Nephron (organoid): ENCODE measurements around the gene SLC40A1.

Experiments used
- H3K27ac Mint-ChIP-seq, 3 experiments: 2 replicates each; pipeline ENCODE4 v1.8.0; 2020; ENCODE audit warnings: mixed read lengths in 3 of 3, mild to moderate bottlenecking in 2 of 3, moderate library complexity in 1 of 3
- H3K27me3 Mint-ChIP-seq: 2 replicates; pipeline ENCODE4 v1.8.0; 2021; ENCODE audit warnings: low read depth, mild to moderate bottlenecking, moderate library complexity, mixed read lengths
- H3K36me3 Mint-ChIP-seq: 2 replicates; pipeline ENCODE4 v1.8.0; 2020; ENCODE audit warnings: low read depth, mixed read lengths
- H3K4me1 Mint-ChIP-seq: 2 replicates; pipeline ENCODE4 v1.8.0; 2020; ENCODE audit warnings: mixed read lengths
- H3K4me3 Mint-ChIP-seq, 3 experiments: 2 replicates each; pipeline ENCODE4 v1.8.0; 2020; ENCODE audit warnings: mild to moderate bottlenecking in 3 of 3, mixed read lengths in 3 of 3, moderate library complexity in 2 of 3
- H3K9me3 Mint-ChIP-seq: 2 replicates; pipeline ENCODE4 v1.8.0; 2020; ENCODE audit warnings: mixed read lengths
- TF ChIP-seq, protein P1 (sequence below), 3 experiments: fragments of 200-600 bp; sonication (generic); IDR thresholded peaks; one replicate each; pipeline ENCODE4 v1.5.0; 2021; ENCODE audit warnings: antibody characterized with exemption in 3 of 3; ENCODE audit not compliant: unreplicated experiment in 3 of 3

Gene SLC40A1

DNA sequence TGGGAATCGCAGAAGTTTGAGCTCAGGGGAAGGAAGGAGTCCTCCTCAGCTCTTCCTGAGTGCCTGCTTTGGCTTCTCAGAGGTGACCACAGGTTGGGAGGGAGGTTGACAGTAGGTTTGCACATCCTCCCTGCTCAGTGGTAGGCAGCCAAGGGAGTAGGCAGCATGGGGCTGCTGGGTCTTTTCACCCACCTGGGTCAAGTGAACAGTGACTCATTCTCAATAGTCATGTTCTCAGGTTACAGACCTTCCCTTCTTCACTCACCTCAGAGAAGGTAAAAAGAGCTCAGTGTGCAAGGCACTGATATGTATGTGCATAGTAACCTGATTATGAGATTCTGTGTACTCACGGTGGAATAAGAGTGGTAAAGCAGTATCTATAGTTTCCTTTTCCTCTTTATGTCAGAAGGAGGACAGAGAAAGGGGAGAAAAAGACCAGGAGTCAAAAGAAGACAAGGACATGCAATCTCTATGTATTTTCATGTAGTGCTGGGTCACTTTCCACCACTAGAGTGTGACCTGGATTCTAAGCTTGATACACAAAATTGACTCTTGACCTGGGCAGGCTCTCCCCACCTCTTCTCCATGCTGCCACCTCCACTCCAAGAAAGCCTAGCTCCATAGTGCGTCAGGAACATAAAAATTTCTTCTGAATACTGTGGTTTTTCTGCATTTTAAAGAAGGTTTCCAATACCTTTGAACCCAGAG is 44.2 kb upstream of the SLC40A1 start:
- Mint-ChIP-seq H3K36me3 (no peaks in the 10 kb centered on the region), H3K27me3 (no peaks in the 10 kb centered on the region), H3K27ac (peak overlapping the region in 2 of 3 experiments; percentile 18 to 39), H3K4me1 (peaks cover 24% of the 10 kb centered on the region), H3K9me3 (no peaks in the 10 kb centered on the region), H3K4me3 (no peak overlapping the region)
- TF ChIP-seq, protein P1, sequence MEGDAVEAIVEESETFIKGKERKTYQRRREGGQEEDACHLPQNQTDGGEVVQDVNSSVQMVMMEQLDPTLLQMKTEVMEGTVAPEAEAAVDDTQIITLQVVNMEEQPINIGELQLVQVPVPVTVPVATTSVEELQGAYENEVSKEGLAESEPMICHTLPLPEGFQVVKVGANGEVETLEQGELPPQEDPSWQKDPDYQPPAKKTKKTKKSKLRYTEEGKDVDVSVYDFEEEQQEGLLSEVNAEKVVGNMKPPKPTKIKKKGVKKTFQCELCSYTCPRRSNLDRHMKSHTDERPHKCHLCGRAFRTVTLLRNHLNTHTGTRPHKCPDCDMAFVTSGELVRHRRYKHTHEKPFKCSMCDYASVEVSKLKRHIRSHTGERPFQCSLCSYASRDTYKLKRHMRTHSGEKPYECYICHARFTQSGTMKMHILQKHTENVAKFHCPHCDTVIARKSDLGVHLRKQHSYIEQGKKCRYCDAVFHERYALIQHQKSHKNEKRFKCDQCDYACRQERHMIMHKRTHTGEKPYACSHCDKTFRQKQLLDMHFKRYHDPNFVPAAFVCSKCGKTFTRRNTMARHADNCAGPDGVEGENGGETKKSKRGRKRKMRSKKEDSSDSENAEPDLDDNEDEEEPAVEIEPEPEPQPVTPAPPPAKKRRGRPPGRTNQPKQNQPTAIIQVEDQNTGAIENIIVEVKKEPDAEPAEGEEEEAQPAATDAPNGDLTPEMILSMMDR (IDR thresholded peaks at IDR 0.05; ENCODE audit: unreplicated experiment in 3 of 3), result no peak

DNA sequence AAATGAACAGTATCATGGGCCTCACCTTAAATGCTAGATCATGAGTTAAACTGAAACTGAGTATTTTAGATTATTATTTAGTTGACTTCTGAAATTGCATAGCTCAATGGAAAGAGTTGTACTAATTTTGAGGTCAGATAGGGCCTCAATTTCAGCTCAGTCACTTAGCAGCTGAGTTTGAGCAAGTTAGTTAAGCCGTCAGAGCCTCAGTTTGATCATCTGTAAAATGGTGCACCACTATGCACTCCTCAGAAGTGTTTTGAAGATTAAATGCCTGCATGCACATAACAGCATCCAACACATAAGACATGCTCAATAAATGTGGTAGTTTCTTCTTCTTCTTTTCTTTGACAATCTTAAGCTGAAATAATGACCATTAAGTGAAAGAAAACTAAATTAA is 42.5 kb upstream of the SLC40A1 start:
- Mint-ChIP-seq H3K27ac (no peak overlapping the region), H3K36me3 (no peaks in the 10 kb centered on the region), H3K27me3 (no peaks in the 10 kb centered on the region), H3K4me1 (peaks cover 23% of the 10 kb centered on the region), H3K9me3 (no peaks in the 10 kb centered on the region), H3K4me3 (no peak overlapping the region)
- TF ChIP-seq, protein P1 (IDR thresholded peaks at IDR 0.05; ENCODE audit: unreplicated experiment in 3 of 3), result no peak

DNA sequence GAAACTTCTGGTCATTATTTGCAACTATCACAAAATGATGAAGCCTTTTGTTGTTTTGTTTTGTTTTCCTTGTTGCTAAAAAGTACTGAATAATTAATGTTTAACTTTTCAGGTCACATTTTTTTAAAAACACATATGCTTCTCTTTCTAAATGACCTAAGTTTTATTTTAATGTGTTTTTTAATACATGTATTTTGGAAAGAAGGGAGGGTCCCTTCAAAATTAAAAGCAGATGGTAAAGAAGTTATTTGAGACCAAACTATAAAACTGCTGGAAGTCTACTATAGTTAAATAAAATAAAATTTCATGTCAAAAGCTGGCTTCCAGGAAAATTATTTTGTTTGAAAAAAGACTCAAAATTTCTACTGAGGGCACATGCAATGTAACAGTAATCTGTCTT is 41.2 kb upstream of the SLC40A1 start:
- Mint-ChIP-seq H3K27ac (peak overlapping the region; percentile 70 to 87 (median 81)), H3K27me3 (no peaks in the 10 kb centered on the region), H3K36me3 (no peaks in the 10 kb centered on the region), H3K9me3 (no peaks in the 10 kb centered on the region), H3K4me1 (peaks cover 23% of the 10 kb centered on the region), H3K4me3 (no peak overlapping the region)
- TF ChIP-seq, protein P1 (IDR thresholded peaks at IDR 0.05; ENCODE audit: unreplicated experiment in 3 of 3), result no peak

DNA sequence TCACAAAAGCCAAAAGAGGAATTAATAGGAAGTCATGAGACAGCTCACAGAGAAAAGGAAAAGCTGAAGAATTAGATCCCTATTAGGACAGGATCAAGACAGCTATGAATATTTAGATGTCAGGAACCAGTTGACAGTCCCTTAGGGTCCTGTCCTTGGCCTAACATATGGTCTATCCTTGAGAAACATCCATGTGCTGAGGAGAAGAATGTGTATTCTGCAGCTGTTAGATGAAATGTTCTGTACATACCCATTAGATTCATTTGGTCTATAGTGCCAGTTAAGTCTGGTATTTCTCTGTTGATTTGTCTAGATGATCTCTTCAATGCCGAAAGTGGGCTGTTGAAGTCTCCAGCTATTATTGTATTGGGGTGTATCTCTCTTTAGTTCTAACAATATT is 37.6 kb upstream of the SLC40A1 start:
- Mint-ChIP-seq H3K4me3 (no peak overlapping the region), H3K27ac (peak overlapping the region in 1 of 3 experiments; percentile 6)
- TF ChIP-seq, protein P1 (IDR thresholded peaks at IDR 0.05; ENCODE audit: unreplicated experiment in 3 of 3), result no peak

DNA sequence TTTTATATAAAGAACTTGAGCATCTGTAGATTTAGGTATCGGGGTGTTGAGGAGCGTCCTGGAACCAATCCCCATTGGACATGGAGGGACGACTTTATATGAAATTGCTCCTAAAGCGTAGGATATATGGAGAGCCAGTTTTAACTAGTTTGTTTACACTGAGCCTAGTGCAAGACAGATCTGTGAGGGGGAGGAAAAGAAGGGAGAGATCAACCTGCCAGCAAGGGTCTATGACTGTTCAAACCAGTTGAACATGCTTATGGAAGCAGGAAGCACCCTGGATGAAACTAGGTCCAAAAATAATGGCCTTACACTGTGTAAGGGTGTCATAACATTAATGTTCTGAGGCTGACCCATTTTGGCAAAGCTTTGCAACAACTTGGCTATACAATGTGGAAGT is 34.0 kb upstream of the SLC40A1 start:
- TF ChIP-seq, protein P1 (IDR thresholded peaks at IDR 0.05; ENCODE audit: unreplicated experiment in 3 of 3), result no peak
- Mint-ChIP-seq H3K27me3 (no peaks in the 10 kb centered on the region), H3K4me1 (peaks cover 52% of the 10 kb centered on the region), H3K4me3 (no peak overlapping the region), H3K36me3 (no peaks in the 10 kb centered on the region), H3K27ac (peak overlapping the region; percentile 87 to 94 (median 87)), H3K9me3 (no peaks in the 10 kb centered on the region)

More for the DNA sequence above, 37.6 kb upstream of the SLC40A1 start:
- no peaks in the 10 kb centered on the region for H3K27me3 Mint-ChIP-seq
- H3K4me1 Mint-ChIP-seq, result peaks cover 47% of the 10 kb centered on the region
- no peaks in the 10 kb centered on the region for H3K36me3 Mint-ChIP-seq
- H3K9me3 Mint-ChIP-seq, result no peaks in the 10 kb centered on the region
